ENCODE results near the gene F13A1.

Gene F13A1

DNA sequence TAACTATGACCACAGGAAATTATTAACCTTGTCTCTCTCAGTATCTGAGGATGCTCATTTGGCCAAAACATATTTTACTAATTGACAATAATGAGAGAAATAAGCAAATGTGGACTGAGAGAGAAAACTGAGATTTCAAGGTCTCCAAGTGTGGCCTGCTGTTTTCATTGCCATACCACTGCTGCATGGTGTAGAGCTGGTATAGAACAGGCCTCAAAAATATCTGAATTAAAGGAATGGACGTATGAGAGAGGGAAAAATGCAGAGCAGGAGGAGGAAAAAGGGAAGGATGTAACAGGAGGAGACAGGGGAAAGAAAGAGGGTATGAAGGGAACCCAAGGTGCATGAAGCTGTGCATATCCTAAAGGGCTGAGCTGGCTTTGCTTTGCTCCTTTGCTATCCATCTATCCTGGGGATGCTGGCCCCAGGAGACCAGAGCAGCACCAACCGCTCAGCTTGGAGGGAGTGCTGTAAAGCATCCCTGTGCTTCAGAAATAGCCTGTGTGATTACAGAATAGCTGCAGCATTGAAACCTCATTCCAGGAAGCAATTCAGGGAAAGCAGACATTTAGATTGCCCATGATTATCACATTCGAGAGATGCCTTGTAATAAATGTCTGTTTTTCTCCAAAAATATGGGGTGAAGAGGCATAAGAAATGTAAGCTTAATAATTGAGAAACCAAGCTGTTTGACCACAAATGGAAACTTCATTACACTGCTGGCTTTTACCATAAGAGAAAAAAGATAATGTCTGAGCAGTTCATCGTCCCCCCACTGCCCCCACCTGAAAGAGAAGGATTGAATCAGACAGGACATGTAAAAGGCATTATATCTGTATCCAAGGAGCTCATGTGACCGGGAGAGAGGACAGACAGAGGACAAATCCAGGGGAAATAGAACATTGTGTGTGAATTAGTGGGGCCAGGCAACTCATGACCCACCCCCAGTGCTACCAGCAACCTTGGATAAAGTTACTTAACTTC lies 80.6 kb downstream of the F13A1 start:
- DNase-seq: no peak

DNA sequence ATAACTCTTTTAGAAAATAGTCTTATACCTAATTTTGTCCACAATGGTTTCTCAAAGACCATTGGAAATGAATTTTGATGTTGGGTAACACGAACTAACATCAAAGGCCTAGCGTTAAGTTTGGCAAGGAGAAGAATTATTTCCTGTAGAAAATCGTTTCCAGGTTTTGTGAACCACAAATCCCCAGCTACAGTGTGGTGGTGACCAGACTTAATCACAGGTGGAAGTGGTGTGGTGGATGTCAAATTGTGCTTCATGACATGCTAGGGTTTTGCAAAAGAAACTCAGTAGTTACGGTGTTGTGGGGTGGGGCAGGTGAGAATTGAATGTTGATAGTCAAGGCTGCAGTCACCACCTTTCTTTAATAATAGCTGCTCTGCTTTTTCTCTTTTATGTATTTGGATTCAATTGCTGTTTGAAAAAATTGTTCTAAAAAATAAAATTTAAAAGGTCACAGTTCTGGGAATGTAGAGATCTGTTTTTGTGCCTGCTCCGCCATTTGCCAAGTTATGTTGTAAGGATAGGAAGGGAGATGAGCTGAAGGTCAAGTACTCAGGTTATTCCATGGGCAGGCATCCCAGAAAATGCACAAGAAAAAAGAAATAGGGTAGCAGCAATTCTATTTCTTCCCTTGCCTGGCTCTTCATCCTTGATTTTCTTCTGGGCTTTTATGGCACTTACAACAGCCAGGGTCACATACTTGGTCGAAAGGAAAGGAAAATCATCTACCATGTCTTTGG lies 83.6 kb downstream of the F13A1 start:
- no peak for DNase-seq

GRCh38 chr6:6235786-6236185 lies 84.7 kb downstream of the F13A1 start:
- no peak for DNase-seq

- DNase-seq: no peak
These were observed 85.5 kb downstream of the F13A1 start for GRCh38 chr6:6234963-6235362.

- DNase-seq: no peak
These were observed 90.2 kb downstream of the F13A1 start for GRCh38 chr6:6230286-6230685.

- no peak for DNase-seq
These were observed 92.6 kb downstream of the F13A1 start for GRCh38 chr6:6227896-6228295.

GRCh38 chr6:6225885-6226529 lies 94.5 kb downstream of the F13A1 start:
- DNase-seq: no peak

GRCh38 chr6:6224933-6225486 lies 95.5 kb downstream of the F13A1 start:
- DNase-seq: no peak

GRCh38 chr6:6221787-6222535 lies 98.5 kb downstream of the F13A1 start:
- no peak for DNase-seq

DNA sequence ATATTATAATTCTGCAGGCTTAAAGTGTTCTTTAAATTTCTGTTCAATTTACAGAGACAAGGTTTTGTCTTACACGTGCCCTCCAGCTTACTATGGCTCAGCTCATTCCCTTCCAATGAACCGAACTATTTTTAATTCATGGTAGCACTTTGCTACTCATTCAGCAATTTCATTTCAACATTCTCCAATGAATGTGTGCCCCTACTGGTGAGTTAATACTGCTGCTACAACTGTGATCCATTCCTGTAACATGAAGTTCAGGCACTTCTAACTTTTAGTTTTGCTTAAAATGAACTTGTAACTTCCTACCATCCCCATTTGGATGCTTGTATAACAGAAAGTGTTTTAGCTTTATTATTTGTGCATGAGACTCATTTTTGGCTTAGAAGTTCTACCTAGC lies 99.7 kb downstream of the F13A1 start:
- no peak for DNase-seq

DNA sequence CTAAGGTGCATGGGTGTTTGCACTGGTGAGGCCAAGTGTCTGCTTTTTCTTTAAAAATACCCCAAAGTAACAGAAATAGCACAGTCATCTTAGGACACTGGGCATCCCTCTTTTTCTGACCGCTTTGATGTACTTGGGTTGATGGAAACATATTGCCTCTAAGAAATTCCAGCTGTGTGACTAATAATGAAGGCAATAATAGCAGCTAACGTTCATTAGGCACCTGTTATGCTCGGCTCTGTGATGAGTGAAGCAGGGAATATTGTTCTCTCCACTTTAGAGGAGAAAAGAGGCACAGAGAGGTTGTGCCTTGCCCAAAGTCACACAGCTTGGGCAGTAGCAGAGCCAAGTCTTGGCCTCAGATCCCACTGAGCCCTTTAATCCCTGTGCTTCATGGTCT lies 100.7 kb downstream of the F13A1 start:
- DNase-seq: no peak

DNA sequence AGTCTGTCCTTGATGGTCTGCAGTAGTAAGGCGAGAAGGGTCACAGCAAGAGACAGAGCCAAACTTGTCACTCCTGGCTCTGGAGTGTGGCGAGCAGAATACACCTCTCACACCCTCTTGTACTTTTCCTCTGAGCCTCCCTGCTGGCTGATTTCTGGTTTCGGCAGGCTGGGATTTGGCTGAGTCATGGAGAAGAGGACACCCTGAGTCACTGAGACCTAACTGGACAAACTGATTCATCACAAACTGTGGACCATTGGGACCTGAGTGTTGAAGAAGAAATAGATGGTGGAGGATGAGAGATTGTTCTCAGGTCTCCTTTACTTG lies 101.7 kb downstream of the F13A1 start:
- DNase-seq: no peak

GRCh38 chr6:6217855-6218758 lies 102.4 kb downstream of the F13A1 start:
- DNase-seq: no peak

DNA sequence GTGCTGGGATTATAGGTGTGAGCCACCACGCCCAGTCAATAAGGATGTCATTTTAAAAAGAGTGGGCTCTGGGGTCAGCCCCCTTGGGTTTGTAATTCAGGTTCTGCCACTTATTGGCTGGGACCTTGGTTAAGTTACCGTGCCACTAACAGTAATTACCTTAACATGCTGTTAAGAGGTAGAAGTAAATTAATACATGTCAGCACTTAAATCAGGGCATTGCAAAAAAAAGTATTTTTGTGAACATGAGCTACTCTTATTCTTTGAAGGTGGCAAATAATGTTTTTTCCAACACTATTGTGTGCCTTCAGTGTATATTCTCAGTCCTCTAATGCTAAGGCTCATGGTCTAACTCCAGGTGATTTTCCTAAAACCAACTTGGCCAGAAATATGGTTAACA lies 109.5 kb downstream of the F13A1 start:
- DNase-seq: no peak

- no peak for DNase-seq
These were observed 117.6 kb downstream of the F13A1 start for GRCh38 chr6:6202886-6203285.

- no peak for DNase-seq
These were observed 119.3 kb downstream of the F13A1 start for GRCh38 chr6:6201200-6201599.

DNA sequence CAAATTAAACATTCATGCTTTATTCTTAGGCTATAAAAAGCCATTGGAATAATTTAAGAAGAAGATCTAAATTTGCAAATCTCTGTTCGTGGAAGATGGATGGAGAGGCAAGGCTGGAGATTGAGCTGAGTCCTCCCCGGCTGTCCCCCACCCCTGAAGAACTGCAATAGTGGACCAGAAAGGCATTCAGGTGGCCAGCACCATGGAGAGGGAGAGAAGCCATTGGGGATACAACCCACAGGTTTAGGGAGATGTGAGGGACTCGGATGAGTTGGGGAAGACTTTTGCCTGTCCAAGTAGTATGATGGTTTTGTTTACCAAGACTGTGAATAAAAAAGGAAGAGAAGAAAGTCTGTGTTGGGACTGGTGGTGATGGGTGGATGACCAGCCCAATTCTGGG lies 120.8 kb downstream of the F13A1 start:
- no peak for DNase-seq

DNA sequence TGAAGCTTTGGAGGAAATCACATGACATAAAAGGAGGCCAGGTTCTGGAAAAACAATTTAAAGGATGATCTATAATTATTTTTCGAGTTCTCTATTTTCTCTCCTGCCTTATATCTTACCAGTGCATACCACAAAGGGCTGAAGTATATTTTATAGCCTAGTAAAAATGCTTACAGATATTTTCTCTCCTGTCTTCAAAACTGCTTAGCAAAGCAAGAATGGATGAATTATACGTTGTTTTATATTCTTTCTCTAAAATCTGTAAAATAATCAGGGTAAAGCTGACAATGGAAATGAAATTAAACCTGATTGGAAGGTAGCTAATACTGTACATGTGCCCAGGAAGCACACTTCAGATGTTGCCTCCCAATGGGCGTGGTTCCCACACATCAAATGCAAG lies 123.7 kb downstream of the F13A1 start:
- no peak for DNase-seq

- DNase-seq: no peak
These were observed 125.4 kb downstream of the F13A1 start for GRCh38 chr6:6195080-6195479.

GRCh38 chr6:6193221-6193745 lies 127.2 kb downstream of the F13A1 start:
- no peak for DNase-seq

DNA sequence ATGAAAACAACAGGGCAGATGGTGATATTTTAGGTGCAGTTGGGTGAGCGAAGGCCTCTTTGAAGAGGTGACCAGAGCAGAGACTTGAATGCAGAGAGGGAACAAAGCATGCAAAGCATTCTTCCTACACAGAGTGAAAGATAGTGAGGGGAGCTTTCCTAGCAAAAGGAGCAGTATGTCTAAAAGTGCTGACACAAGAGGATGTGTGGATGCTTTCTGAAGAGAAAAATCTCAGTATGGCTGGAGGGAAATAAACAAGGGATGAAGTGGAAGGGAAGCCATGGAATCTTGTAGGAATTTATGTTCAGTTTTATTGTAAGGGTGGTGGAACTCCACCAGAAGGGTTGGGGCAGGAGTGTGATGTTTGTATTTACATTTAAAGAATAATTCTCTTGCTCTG lies 128.6 kb downstream of the F13A1 start:
- DNase-seq: no peak
